Left renal cortex interstitium (tissue), 4 donors: ENCODE measurements around the gene DTX2. TPM values are rescaled to one million over a fixed set of nuclear protein-coding genes. Genes with fewer than 3 reads are reported as not detected.
"Not testable (repeated sequence)": the region's sequence is repeated elsewhere in the genome, so short reads cannot be mapped to it uniquely, and the experiment has no call there.

Experiments
- DNase-seq, 4 donors: peaks; one replicate each; pipeline ENCODE4 v3.0.0-alpha.2; 2013; ENCODE audit warnings: low read depth in 4 of 4, low spot score in 2 of 4, missing footprints in 1 of 4
- polyA plus RNA-seq, 4 donors: library from polyadenylated mRNA; unstranded; fragments of 120-200 nt; gene quantifications; one replicate each; pipeline ENCODE4 v1.2.1, GENCODE V29; 2013; ENCODE audit not compliant: insufficient read length in 4 of 4

Gene DTX2
- polyA plus RNA-seq, 4 donors = 5.6 to 14.5 (median 9.3) TPM

GRCh38 chr7:76509931-76510877 lies 48.7 kb downstream of the DTX2 start, which contains the start of gene UPK3B:
Gene UPK3B (plus strand): TSS chr7:76510552. CDS start chr7:76510653, 101 bp downstream.
- DNase-seq = no peak

- not testable (repeated sequence) for DNase-seq
These were observed 49.8 kb downstream of the DTX2 start for GRCh38 chr7:76511200-76511910.

DNA sequence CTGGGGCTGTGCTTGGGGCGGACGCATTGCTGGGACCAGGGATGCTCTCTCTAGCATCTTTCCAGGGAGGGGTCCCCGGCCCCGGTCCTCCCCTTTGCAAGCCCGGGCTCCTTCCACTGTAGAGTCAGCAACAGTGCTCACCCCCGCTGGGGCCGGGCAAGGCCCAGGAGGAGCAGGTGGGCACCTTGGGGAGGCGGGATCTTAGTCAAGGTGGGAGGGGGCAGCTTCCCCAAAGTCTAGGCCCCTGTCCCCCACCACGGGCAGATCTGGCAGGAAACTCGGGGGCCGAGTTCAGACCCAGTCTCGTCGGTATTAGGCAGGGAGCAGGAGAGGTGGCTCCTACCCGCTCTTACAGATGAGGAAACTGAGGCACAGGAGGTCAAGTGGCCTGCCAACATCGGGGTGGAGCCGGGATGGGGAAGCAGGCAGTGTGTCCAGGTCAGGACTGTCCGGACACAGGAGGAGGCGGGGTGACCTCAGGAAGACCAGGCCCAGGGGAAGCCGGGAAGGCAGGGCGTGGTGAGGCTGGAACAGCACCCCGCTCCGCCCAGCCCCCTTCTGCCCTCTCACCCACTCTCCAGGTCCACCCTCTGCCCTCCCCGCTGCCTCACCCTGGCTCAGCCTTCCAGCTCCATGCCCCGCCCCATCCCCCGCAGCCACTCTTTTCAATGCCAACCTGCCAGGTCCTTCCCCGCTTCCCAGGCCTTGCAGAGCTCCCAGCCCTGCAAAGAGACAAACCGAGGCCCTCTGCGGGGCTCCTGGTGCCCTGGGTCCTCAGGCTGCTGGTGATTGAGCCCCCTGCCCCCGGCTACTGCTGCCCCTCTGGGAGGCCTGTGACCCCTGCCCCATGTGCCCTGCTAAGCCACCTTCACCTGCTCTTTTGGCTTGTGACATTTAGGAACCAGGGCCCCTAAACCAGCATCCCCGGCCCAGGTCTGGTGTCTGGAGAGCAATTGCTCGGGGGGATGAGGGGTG lies 50.7 kb downstream of the DTX2 start:
- not testable (repeated sequence) for DNase-seq

- no peak for DNase-seq
These were observed 51.7 kb downstream of the DTX2 start for GRCh38 chr7:76512941-76513816.

DNA sequence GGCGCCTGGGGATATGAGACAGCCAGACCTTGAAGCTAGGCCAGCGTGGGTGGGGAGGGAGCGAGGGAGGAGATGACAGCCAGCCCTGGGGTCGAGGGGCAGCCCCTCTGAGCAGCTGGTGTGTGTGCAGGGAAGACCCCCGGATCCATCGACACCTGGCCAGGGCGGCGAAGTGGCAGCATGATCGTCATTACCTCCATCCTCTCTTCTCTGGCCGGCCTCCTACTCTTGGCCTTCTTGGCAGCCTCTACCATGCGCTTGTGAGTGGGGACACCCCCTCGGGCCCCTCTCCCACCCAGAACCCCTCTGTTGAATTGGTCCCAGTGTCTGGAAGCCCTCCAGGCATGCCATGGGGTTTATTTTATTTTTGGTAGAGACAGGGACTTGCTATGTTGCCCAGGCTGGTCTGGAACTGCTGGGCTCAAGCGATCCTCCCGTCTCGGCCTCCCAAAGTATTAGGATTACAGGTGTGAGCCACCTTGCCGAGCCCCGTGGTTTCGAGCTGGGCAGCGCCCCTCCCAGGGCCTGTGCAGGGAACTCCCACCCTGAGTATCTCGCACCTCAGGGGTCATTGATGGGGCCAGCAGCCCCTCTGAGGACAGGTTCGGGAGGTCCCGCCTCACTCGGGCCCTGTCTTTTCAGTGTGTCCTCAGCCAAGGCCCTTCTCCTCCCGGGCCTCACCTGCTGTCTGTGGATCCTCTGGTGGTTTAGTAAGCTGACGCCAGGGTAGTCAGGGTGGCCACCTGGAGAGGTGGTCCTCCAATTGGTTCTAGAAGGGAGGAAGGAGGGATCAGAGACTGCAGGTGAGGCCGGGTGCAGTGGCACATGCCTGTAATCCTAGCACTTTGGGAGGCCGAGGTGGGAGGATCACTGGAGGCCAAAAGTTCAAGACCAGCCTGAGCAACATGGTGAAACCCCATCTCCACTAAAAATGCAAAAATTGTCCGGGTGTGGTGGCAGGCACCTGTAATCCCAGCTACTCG lies 52.6 kb downstream of the DTX2 start:
- no peak for DNase-seq

- DNase-seq = no peak
These were observed 53.6 kb downstream of the DTX2 start for GRCh38 chr7:76514926-76515771.

DNA sequence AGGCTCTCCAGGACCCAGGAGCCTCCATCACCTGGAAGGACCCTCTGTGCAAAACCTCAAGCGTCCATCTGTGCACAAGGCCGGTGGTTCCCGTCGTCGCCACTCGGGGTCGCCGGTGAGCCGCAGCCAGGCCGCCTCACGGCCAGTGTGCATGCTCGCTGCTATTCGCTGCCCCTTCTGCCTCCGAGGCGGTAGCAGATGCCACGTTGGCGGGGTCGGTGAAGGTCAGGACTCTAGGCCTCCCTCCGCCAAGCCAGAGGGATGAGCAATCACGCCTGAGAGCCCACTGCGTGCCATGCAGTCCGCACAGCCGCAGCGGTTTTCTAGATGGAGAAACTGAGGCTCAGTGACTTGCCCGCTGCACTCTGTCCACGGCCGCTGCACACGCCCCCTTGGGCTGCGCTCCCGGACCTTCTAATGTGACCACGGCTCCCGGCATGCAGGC lies 54.5 kb downstream of the DTX2 start:
- DNase-seq = no peak

GRCh38 chr7:76516932-76517331 lies 55.4 kb downstream of the DTX2 start:
- not testable (repeated sequence) for DNase-seq

GRCh38 chr7:76526183-76526582 lies 64.7 kb downstream of the DTX2 start:
- not testable (repeated sequence) for DNase-seq

DNA sequence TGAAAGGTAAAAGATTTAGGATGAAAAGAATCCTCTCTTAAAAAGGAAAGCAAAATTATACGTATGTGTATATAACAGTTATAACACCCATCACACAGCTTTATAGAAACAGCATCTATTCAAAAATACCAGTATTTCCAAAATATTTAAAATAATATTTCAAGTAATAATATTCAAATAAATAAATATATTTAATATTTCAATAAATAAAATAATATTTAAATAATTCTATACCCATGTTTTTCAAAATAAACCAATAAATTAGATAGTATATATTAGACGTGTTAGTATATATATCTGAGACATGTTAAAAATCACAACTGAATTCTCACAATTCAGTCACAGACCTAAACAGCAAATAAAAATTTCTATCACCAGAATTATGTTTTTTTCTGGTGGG lies 70.1 kb downstream of the DTX2 start:
- not testable (repeated sequence) for DNase-seq

DNA sequence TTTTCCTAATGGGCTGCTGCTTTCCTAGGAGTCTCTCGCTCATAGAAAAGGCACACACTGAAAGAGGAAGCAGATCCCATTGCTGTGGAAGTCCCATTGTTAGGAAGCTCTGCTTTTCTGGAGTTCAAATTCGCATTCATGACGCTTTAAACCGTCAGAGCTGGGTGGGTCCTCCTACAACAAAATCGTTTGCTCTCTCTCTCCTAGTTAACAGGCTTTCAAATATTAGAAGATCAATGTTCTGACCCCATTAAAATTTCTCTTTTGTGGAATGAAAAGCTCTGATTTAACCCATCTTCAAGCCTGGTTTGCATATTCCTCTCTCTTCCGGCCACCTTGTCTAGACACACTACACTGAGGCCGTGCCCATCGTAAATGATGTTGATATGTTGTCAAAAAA lies 81.7 kb downstream of the DTX2 start, which contains the start of gene SPDYE16:
TSS of gene SPDYE16 (minus strand) at position 101 of the 400 bp plus-strand sequence. CDS start 1,838 bp downstream, outside the sequence.
- DNase-seq = not testable (repeated sequence)

GRCh38 chr7:76549025-76549854 lies 87.7 kb downstream of the DTX2 start:
- DNase-seq = peak; percentile 42 to 82 (median 60)

- not testable (repeated sequence) for DNase-seq
These were observed 88.3 kb downstream of the DTX2 start for GRCh38 chr7:76549855-76550248.

DNA sequence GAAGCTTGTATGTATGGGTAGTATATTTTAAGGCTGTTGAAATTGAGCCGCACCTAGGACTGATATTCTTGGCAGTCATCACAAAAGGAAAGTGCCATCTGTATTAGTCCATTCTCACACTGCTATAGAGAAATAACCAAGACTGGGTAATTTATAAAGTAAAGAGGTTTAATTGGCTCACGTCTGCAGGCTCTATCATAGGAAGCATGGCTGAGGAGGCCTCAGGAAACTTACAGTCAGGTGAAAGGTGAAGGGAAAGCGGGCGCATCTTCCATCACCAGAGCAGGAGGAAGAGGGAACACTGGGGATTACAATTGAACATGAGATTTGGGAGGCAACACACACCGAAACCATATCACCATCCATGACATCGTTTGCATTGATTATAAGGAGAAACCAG lies 90.5 kb downstream of the DTX2 start:
- not testable (repeated sequence) for DNase-seq
